Upper lobe of left lung (tissue), 6 donors: ENCODE measurements around the gene HDAC7. TPM values are rescaled to one million over a fixed set of nuclear protein-coding genes. Genes with fewer than 3 reads are reported as not detected.

ENCODE experiments used
- ATAC-seq, 2 donors: fragments of 200-7000 bp; cut with Tn5 transposase; one replicate each; pipeline ENCODE4 v1.9.1; 2022; ENCODE audit warnings: mild to moderate bottlenecking in 2 of 2, moderate library complexity in 2 of 2; ENCODE audit not compliant: low FRiP score in 2 of 2
- DNase-seq, 2 donors: peaks; one replicate each; pipeline ENCODE4 v3.0.0-alpha.2; 2019 to 2020
- H3K27ac ChIP-seq, 4 donors: fragments of 200-600 bp; sonication (generic); one replicate each; pipeline ENCODE4 v1.5.1; 2016 to 2019
- H3K27me3 ChIP-seq, 4 donors: fragments of 200-600 bp; sonication (generic); one replicate each; pipeline ENCODE4 v1.5.1; 2017 to 2019
- H3K36me3 ChIP-seq, 4 donors: fragments of 200-600 bp; sonication (generic); one replicate each; pipeline ENCODE4 v1.5.1; 2016 to 2019
- H3K4me1 ChIP-seq, 4 donors: fragments of 200-600 bp; sonication (generic); one replicate each; pipeline ENCODE4 v1.5.1; 2018 to 2019
- H3K4me3 ChIP-seq, 4 donors: fragments of 200-600 bp; sonication (generic); one replicate each; pipeline ENCODE4 v1.5.1; 2017 to 2019; ENCODE audit warnings: mild to moderate bottlenecking in 2 of 4, moderate library complexity in 1 of 4
- H3K9me3 ChIP-seq, 4 donors: fragments of 200-600 bp; sonication (generic); one replicate each; pipeline ENCODE4 v1.5.1; 2018 to 2019
- EP300 ChIP-seq, 4 donors: sonication (generic); formaldehyde crosslinking; IDR thresholded peaks; one replicate each; pipeline ENCODE4 v1.5.1; 2017; ENCODE audit warnings: antibody characterized with exemption in 4 of 4, control low read depth in 2 of 4
- POLR2A ChIP-seq, 4 donors: fragments of 450-650 bp; IDR thresholded peaks; one replicate each; pipeline ENCODE4 v1.5.1; 2016 to 2017; ENCODE audit warnings: antibody characterized with exemption in 4 of 4, mild to moderate bottlenecking in 2 of 4
- POLR2AphosphoS5 ChIP-seq, 2 donors: sonication (generic); formaldehyde crosslinking; IDR thresholded peaks; one replicate each; pipeline ENCODE4 v1.5.1; 2017; ENCODE audit warnings: antibody characterized with exemption in 2 of 2
- WGBS, 2 donors: methylation state at CpG; one replicate each; pipeline ENCODE4 v1.1.5; 2017 to 2018; 5-methylcytosine and 5-hydroxymethylcytosine counted together
- total RNA-seq, 6 donors: library from RNA; depleted of rRNA in 4 of 6; stranded (reverse); fragments of >200 nt in 4 of 6; gene quantifications; one replicate each; pipeline versions ENCODE4 v1.1.0 to v1.2.1, GENCODE V29; 2016 to 2021
- TF ChIP-seq, protein P1 (sequence below), 6 experiments: fragments of 450-650 bp in 4 of 6; fragments of 200-600 bp in 2 of 6; sonication (generic) in 2 of 6; IDR thresholded peaks; one replicate each; pipeline ENCODE4 v1.5.1; 2016 to 2019; ENCODE audit warnings: antibody characterized with exemption in 6 of 6
- donor health status: DM: no; HTN: no; CAD: no; lungs with moderate emphysema.
- donor health status: DM: no; HTN: yes; CAD: no; lungs with severe emphysema.

Gene HDAC7
- total RNA-seq, 6 donors from 2014 or later: 66.6 to 164 (median 126) TPM

DNA sequence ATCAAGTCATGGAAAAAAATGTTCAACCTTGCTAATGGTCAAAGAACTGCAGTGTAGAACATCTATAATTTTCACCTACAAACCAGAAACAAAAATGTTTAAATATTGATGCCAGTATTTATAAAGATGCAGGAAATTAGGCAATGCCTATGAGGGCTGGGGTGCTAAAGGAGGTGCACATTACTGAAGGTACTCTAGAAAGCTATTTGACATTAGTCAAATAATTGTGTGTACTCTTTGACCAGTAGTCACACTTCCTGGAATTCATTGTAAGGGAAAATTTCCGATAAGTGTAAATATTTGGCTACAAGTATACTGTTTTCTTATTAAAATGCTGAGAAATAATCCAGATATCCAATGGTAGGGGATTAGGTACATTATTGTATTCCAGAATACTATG, 36.4 kb upstream of the HDAC7 start:
- DNase-seq (no peak), ATAC-seq (no peak)
- no peaks in the 10 kb centered on the region for H3K9me3 ChIP-seq
- H3K4me3 ChIP-seq: no peak overlapping the region
- no peak overlapping the region for H3K27ac ChIP-seq
- no peak for TF ChIP-seq EP300 (IDR thresholded peaks at IDR 0.05)
- TF ChIP-seq POLR2A (IDR thresholded peaks at IDR 0.05): no peak
- TF ChIP-seq, protein P1, sequence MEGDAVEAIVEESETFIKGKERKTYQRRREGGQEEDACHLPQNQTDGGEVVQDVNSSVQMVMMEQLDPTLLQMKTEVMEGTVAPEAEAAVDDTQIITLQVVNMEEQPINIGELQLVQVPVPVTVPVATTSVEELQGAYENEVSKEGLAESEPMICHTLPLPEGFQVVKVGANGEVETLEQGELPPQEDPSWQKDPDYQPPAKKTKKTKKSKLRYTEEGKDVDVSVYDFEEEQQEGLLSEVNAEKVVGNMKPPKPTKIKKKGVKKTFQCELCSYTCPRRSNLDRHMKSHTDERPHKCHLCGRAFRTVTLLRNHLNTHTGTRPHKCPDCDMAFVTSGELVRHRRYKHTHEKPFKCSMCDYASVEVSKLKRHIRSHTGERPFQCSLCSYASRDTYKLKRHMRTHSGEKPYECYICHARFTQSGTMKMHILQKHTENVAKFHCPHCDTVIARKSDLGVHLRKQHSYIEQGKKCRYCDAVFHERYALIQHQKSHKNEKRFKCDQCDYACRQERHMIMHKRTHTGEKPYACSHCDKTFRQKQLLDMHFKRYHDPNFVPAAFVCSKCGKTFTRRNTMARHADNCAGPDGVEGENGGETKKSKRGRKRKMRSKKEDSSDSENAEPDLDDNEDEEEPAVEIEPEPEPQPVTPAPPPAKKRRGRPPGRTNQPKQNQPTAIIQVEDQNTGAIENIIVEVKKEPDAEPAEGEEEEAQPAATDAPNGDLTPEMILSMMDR (IDR thresholded peaks at IDR 0.05): no peak
- peaks cover 10 to 31% (median 16%) of the 10 kb centered on the region in 4 donors for H3K36me3 ChIP-seq
- H3K4me1 ChIP-seq: peaks cover 0 to 12% (median 8%) of the 10 kb centered on the region in 4 donors
- H3K27me3 ChIP-seq: no peaks in the 10 kb centered on the region
- WGBS, 2 donors: 42 to 50% methylated on average over 1 of the region's 1 CpG

DNA sequence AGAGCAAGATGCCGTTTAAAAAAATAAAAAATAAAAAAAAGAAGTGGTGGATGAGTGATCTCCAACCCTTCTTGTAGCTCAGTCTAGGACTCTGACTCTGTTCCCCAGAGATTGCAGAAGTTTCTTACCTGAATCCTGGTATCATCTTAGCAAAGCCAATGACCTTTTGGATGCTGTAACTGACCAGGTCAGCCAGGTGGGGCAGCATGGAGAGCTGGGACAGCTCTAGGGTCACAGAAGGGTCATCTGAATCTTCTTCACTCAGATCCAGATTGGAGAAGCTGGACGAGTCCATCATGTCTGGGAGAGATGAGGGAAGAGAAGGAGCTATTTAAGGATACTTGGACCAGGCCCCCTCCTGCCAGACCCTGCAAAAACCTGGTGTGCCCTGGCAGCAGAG, 35.8 kb upstream of the HDAC7 start:
- H3K4me1 ChIP-seq: peaks cover 0 to 12% (median 8%) of the 10 kb centered on the region in 4 donors
- no peaks in the 10 kb centered on the region for H3K27me3 ChIP-seq
- no peak overlapping the region for H3K4me3 ChIP-seq
- peak overlapping the region in 1 of 4 donors; percentile 24 for H3K27ac ChIP-seq
- WGBS, 2 donors: 89 to 93% methylated on average over 2 of the region's 2 CpGs
- no peaks in the 10 kb centered on the region for H3K9me3 ChIP-seq
- TF ChIP-seq, protein P1 (IDR thresholded peaks at IDR 0.05): no peak
- ATAC-seq (no peak), DNase-seq (no peak)
- H3K36me3 ChIP-seq: peaks cover 11 to 35% (median 20%) of the 10 kb centered on the region in 4 donors

DNA sequence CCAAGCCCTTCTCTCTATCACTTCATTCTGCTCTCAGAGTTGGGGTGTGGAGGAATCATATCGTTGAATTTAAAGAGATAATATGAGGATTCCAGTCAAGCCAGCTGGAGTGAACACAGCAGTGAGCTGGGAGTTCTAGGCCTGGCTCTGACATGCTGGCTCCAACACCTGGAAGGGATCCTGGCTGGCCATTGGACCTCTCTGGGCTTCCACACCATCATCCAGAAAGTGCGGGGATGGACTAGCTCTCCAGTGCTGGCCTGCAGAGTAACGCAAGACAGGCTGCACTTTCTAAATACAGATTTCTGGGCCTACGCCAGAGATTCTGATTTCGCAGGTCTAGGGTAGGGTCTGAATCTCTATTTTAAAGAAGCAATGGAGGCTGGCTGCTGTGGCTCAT, 34.8 kb upstream of the HDAC7 start:
- no peak for ATAC-seq
- H3K36me3 ChIP-seq: peaks cover 11 to 35% (median 22%) of the 10 kb centered on the region in 4 donors
- 96 to 98% methylated on average over 5 of the region's 5 CpGs for WGBS, 2 donors
- no peak for DNase-seq
- peaks cover 0 to 12% (median 8%) of the 10 kb centered on the region in 4 donors for H3K4me1 ChIP-seq
- H3K27ac ChIP-seq: no peak overlapping the region
- no peaks in the 10 kb centered on the region for H3K9me3 ChIP-seq
- no peak overlapping the region for H3K4me3 ChIP-seq
- TF ChIP-seq EP300 (IDR thresholded peaks at IDR 0.05) (no peak), POLR2A (IDR thresholded peaks at IDR 0.05) (no peak), POLR2AphosphoS5 (IDR thresholded peaks at IDR 0.05) (no peak)
- TF ChIP-seq, protein P1 (IDR thresholded peaks at IDR 0.05): no peak
- H3K27me3 ChIP-seq: no peaks in the 10 kb centered on the region

DNA sequence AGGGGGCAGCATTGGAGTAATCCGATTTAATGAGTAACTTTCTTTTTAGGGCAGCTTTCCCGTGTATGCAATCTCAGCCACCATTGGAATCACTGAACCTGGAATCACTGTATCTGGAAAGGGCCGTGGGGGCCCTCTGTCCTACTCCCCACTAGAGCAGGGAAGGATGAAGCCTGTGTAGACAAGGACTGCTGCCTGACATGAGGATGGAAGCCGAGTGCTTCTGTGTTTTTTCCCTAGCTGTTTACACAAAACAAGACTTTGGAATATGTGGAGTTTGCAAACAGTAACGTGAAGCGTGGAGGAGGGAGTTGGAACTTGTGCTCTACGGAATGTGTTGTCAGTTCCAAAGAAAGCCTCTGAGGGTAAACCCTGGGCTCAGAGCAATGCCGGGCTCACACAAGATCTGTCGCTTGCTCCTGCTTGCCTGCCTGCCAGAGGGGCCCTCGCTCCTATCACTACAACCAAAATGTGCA, 32.4 kb upstream of the HDAC7 start:
- Histone ChIP-seq H3K9me3 (no peaks in the 10 kb centered on the region), H3K4me1 (peaks cover 0 to 12% (median 8%) of the 10 kb centered on the region in 4 donors), H3K36me3 (peaks cover 11 to 32% (median 19%) of the 10 kb centered on the region in 4 donors), H3K4me3 (no peak overlapping the region), H3K27me3 (no peaks in the 10 kb centered on the region), H3K27ac (no peak overlapping the region)
- no peak for DNase-seq
- WGBS, 2 donors: 73 to 77% methylated on average over 10 of the region's 10 CpGs
- no peak for ATAC-seq
- TF ChIP-seq, protein P1 (IDR thresholded peaks at IDR 0.05): no peak
- TF ChIP-seq EP300 (IDR thresholded peaks at IDR 0.05): no peak
- TF ChIP-seq POLR2A (IDR thresholded peaks at IDR 0.05): no peak
- TF ChIP-seq POLR2AphosphoS5 (IDR thresholded peaks at IDR 0.05): no peak

GRCh38 chr12:47851303-47851952, 31.7 kb upstream of the HDAC7 start:
- TF ChIP-seq POLR2AphosphoS5 (IDR thresholded peaks at IDR 0.05): no peak
- TF ChIP-seq EP300 (IDR thresholded peaks at IDR 0.05): no peak
- TF ChIP-seq POLR2A (IDR thresholded peaks at IDR 0.05): no peak
- TF ChIP-seq, protein P1 (IDR thresholded peaks at IDR 0.05): no peak
- peaks cover 11 to 28% (median 17%) of the 10 kb centered on the region in 4 donors for H3K36me3 ChIP-seq
- no peak overlapping the region for H3K4me3 ChIP-seq
- H3K27ac ChIP-seq: no peak overlapping the region
- H3K27me3 ChIP-seq: no peaks in the 10 kb centered on the region
- whole genome bisulfite sequencing, 2 donors: 60 to 76% methylated on average over 2 to 3 of the region's 3 CpGs
- DNase-seq: no peak
- H3K9me3 ChIP-seq: no peaks in the 10 kb centered on the region
- H3K4me1 ChIP-seq: peaks cover 0 to 11% (median 8%) of the 10 kb centered on the region in 4 donors
- peak in 1 of 2 donors; percentile 9 for ATAC-seq
